HCT116 (cell line): Measurements from ENCODE around the gene TMOD3. TPM values are rescaled to one million over a fixed set of nuclear protein-coding genes. Genes with fewer than 3 reads are reported as not detected.

Experiments used
- ATAC-seq: fragments of 200-7000 bp; cut with Tn5 transposase; 2 replicates; pipeline ENCODE4 v1.9.1; 2020; ENCODE audit warnings: mild to moderate bottlenecking, moderate library complexity
- BruUV-seq: library from RNA; stranded (reverse); fragments of 400-500 nt; replicated peaks from 2 replicates; lab custom pipeline; 2021; lab: Mats Ljungman, UMichigan
- CTCF ChIA-PET: fragments of 300-600 bp; sonication (Branson Sonifier 250); formaldehyde crosslinking; loops from one replicate; lab custom pipeline; 2021; ENCODE audit warnings: antibody characterized with exemption; lab: Charles Lee
- POLR2A ChIA-PET: fragments of 300-600, 350-600 bp; sonication (Branson Sonifier 250); formaldehyde crosslinking; loops from one replicate; lab custom pipeline; 2021; ENCODE audit warnings: antibody characterized with exemption; lab: Charles Lee
- RAD21 ChIA-PET, 2 experiments: fragments of 300-600 bp; sonication (Branson Sonifier 250); formaldehyde crosslinking; loops; one replicate each; lab custom pipeline; 2023; ENCODE audit warnings: low total read pairs in 2 of 2; ENCODE audit not compliant: uncharacterized antibody in 2 of 2, unreplicated experiment in 2 of 2, low non-redundant PET in 1 of 2; lab: Charles Lee
- DNase-seq: peaks from one replicate; pipeline ENCODE4 v3.0.0-alpha.2; 2010; ENCODE audit warnings: low read depth, low spot score
- H2AFZ ChIP-seq: fragments of 200-600 bp; shearing (Covaris generic), sonication (generic); 2 replicates; pipeline ENCODE4 v1.6.1; 2017; ENCODE audit warnings: low read depth, mixed run types, mixed read lengths, antibody characterized with exemption, low read length; ENCODE audit not compliant: poor library complexity, severe bottlenecking
- H3K27ac ChIP-seq: 2 replicates; pipeline ENCODE4 v1.5.1; 2012; ENCODE audit warnings: low read depth, low read length
- H3K27me3 ChIP-seq: fragments of 200-600 bp; sonication (generic); 2 replicates; pipeline ENCODE4 v1.6.1; 2016; ENCODE audit warnings: mixed run types, low read length, mixed read lengths; ENCODE audit not compliant: insufficient read depth
- H3K36me3 ChIP-seq, 2 experiments: fragments of 200-500 bp in 1 of 2; fragments of 200-600 bp in 1 of 2; sonication (Bioruptor generic) in 1 of 2; sonication (generic) in 1 of 2; 2 replicates each; pipeline versions ENCODE4 v1.5.1 to v1.6.1; 2014 to 2016; ENCODE audit warnings: low read length in 2 of 2, inconsistent platforms in 1 of 2, mixed read lengths in 1 of 2, mixed run types in 1 of 2; ENCODE audit not compliant: insufficient read depth in 2 of 2, control insufficient read depth in 1 of 2
- H3K4me1 ChIP-seq, 2 experiments: fragments of 200-600 bp in 1 of 2; sonication (generic) in 1 of 2; 2 replicates each; pipeline versions ENCODE4 v1.5.1 to v1.6.1; 2012 to 2017; ENCODE audit warnings: low read length in 2 of 2, inconsistent platforms in 1 of 2, mild to moderate bottlenecking in 1 of 2, mixed read lengths in 1 of 2, mixed run types in 1 of 2, moderate library complexity in 1 of 2; ENCODE audit not compliant: insufficient read depth in 2 of 2, control insufficient read depth in 1 of 2
- H3K4me2 ChIP-seq: fragments of 200-600 bp; sonication (generic); 2 replicates; pipeline ENCODE4 v1.6.1; 2017; ENCODE audit warnings: mixed run types, low read length, mixed read lengths
- H3K4me3 ChIP-seq, 2 experiments: fragments of 200-600 bp in 1 of 2; sonication (generic) in 1 of 2; replicated peaks in 1 of 2; 2 replicates each; pipeline ENCODE4 v1.5.1; 2011 to 2016; ENCODE audit warnings: low read length in 2 of 2, control low read depth in 1 of 2, low read depth in 1 of 2, mild to moderate bottlenecking in 1 of 2, mixed read lengths in 1 of 2, mixed run types in 1 of 2
- H3K79me2 ChIP-seq: fragments of 200-600 bp; sonication (generic); 2 replicates; pipeline ENCODE4 v1.6.1; 2017; ENCODE audit warnings: mild to moderate bottlenecking, mixed run types, low read length, moderate library complexity, mixed read lengths; ENCODE audit not compliant: insufficient read depth
- H3K9ac ChIP-seq: fragments of 200-600 bp; sonication (generic); 2 replicates; pipeline ENCODE4 v1.6.1; 2016; ENCODE audit warnings: low read length, mixed read lengths
- H3K9me2 ChIP-seq: fragments of 200-600 bp; sonication (generic), shearing (Covaris generic); 2 replicates; pipeline ENCODE4 v1.6.1; 2017; ENCODE audit warnings: mixed run types, mild to moderate bottlenecking, moderate library complexity; ENCODE audit not compliant: insufficient read depth
- H3K9me3 ChIP-seq, 2 experiments: fragments of 200-500 bp in 1 of 2; fragments of 200-600 bp in 1 of 2; sonication (Bioruptor generic) in 1 of 2; sonication (generic) in 1 of 2; 2 replicates each; pipeline ENCODE4 v1.6.1; 2014 to 2017; ENCODE audit warnings: low read length in 2 of 2, mixed read lengths in 2 of 2, inconsistent platforms in 1 of 2, low read depth in 1 of 2, mild to moderate bottlenecking in 1 of 2, mixed run types in 1 of 2, moderate library complexity in 1 of 2; ENCODE audit not compliant: control insufficient read depth in 1 of 2, insufficient read depth in 1 of 2
- H4K20me1 ChIP-seq: fragments of 200-600 bp; sonication (generic), shearing (Covaris generic); 2 replicates; pipeline ENCODE4 v1.6.1; 2017; ENCODE audit warnings: mixed run types, mild to moderate bottlenecking, moderate library complexity; ENCODE audit not compliant: insufficient read depth
- CBX3 ChIP-seq: IDR thresholded peaks from 2 replicates; pipeline ENCODE4 v1.6.1; 2012; ENCODE audit warnings: low read depth
- CEBPB ChIP-seq: IDR thresholded peaks from 2 replicates; pipeline ENCODE4 v1.6.1; 2012; ENCODE audit warnings: low read depth
- EGR1 ChIP-seq: IDR thresholded peaks from 2 replicates; pipeline ENCODE4 v1.6.1; 2012; ENCODE audit warnings: low read depth
- JUND ChIP-seq: IDR thresholded peaks from 2 replicates; pipeline ENCODE4 v1.6.1; 2012
- POLR2A ChIP-seq: IDR thresholded peaks from 2 replicates; pipeline ENCODE4 v1.7.0; 2011; ENCODE audit warnings: borderline replicate concordance; ENCODE audit not compliant: insufficient read depth, insufficient read length; ENCODE audit errors: extremely low read depth
- POLR2AphosphoS5 ChIP-seq: IDR thresholded peaks from 2 replicates; pipeline ENCODE4 v1.6.1; 2011; ENCODE audit warnings: mild to moderate bottlenecking, low read depth, low read length, moderate library complexity
- RAD21 ChIP-seq: IDR thresholded peaks from 2 replicates; pipeline ENCODE4 v1.6.1; 2012; ENCODE audit warnings: low read depth, mild to moderate bottlenecking
- SRF ChIP-seq: IDR thresholded peaks from 2 replicates; pipeline ENCODE4 v1.6.1; 2012; ENCODE audit warnings: low read depth
- TCF7L2 ChIP-seq: IDR thresholded peaks from 2 replicates; pipeline ENCODE4 v1.7.0; 2011; ENCODE audit warnings: borderline replicate concordance, inconsistent platforms; ENCODE audit not compliant: insufficient read depth, insufficient read length; ENCODE audit errors: extremely low read depth
- ZFX ChIP-seq: fragments of 450-650 bp; IDR thresholded peaks from 2 replicates; pipeline ENCODE4 v1.6.1; 2017
- ZNF274 ChIP-seq: fragments of 200-500 bp; sonication (Bioruptor generic); IDR thresholded peaks from 2 replicates; pipeline ENCODE4 v1.6.1; 2014; ENCODE audit warnings: mild to moderate bottlenecking, low read depth, low read length, inconsistent platforms
- intact Hi-C: fragments of 100-400 bp; cut with micrococcal nuclease; formaldehyde crosslinking; loops from 2 replicates; pipeline ENCODE4 v1.10.0; 2022
- total RNA-seq: library from RNA; stranded (reverse); gene quantifications from one replicate; pipeline ENCODE4 v1.2.1, GENCODE V29; 2021; ENCODE audit not compliant: unreplicated experiment
- TF ChIP-seq, protein P1 (sequence below): IDR thresholded peaks from 2 replicates; pipeline ENCODE4 v1.6.1; 2012
- TF ChIP-seq, protein P2 (sequence below): IDR thresholded peaks from 2 replicates; pipeline ENCODE4 v1.6.1; 2012; ENCODE audit warnings: low read depth

TMOD3 gene
- total RNA-seq, 1 experiment from 2014 or later: 78.8 TPM

- Histone ChIP-seq H4K20me1 (no peaks in the 10 kb centered on the region), H3K4me3 (no peak overlapping the region), H3K79me2 (no peaks in the 10 kb centered on the region; the same call in 1 of the 2 replicates), H3K9ac (no peak overlapping the region), H3K9me2 (no peaks in the 10 kb centered on the region), H3K27ac (no peak overlapping the region), H3K4me2 (no peak overlapping the region), H3K4me1 (no peaks in the 10 kb centered on the region), H3K9me3 (no peaks in the 10 kb centered on the region), H3K27me3 (no peaks in the 10 kb centered on the region), H3K36me3 (peaks cover 56 to 69% of the 10 kb centered on the region in 2 experiments; a peak in 3 of 4 replicates), H2AFZ (no peak overlapping the region)
- BruUV-seq: no TSS peak
- CTCF ChIA-PET: no interaction called here
- POLR2A ChIA-PET: no interaction called here
- ATAC-seq: no peak
- no peak for TF ChIP-seq POLR2AphosphoS5
- no peak for TF ChIP-seq CBX3
- TF ChIP-seq, protein P1, sequence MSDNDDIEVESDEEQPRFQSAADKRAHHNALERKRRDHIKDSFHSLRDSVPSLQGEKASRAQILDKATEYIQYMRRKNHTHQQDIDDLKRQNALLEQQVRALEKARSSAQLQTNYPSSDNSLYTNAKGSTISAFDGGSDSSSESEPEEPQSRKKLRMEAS: no peak
- TF ChIP-seq SRF: no peak
- no peak for TF ChIP-seq JUND
- no peak for TF ChIP-seq TCF7L2
- TF ChIP-seq EGR1: no peak
- no peak for TF ChIP-seq ZNF274
- no peak for TF ChIP-seq ZFX
- TF ChIP-seq, protein P2, sequence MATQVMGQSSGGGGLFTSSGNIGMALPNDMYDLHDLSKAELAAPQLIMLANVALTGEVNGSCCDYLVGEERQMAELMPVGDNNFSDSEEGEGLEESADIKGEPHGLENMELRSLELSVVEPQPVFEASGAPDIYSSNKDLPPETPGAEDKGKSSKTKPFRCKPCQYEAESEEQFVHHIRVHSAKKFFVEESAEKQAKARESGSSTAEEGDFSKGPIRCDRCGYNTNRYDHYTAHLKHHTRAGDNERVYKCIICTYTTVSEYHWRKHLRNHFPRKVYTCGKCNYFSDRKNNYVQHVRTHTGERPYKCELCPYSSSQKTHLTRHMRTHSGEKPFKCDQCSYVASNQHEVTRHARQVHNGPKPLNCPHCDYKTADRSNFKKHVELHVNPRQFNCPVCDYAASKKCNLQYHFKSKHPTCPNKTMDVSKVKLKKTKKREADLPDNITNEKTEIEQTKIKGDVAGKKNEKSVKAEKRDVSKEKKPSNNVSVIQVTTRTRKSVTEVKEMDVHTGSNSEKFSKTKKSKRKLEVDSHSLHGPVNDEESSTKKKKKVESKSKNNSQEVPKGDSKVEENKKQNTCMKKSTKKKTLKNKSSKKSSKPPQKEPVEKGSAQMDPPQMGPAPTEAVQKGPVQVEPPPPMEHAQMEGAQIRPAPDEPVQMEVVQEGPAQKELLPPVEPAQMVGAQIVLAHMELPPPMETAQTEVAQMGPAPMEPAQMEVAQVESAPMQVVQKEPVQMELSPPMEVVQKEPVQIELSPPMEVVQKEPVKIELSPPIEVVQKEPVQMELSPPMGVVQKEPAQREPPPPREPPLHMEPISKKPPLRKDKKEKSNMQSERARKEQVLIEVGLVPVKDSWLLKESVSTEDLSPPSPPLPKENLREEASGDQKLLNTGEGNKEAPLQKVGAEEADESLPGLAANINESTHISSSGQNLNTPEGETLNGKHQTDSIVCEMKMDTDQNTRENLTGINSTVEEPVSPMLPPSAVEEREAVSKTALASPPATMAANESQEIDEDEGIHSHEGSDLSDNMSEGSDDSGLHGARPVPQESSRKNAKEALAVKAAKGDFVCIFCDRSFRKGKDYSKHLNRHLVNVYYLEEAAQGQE: no peak
- no peak for TF ChIP-seq RAD21
- no peak for TF ChIP-seq POLR2A
- TF ChIP-seq CEBPB: no peak
- intact Hi-C loops: no loop called here
- RAD21 ChIA-PET: no interaction called here
- no peak for DNase-seq
Measured at GRCh38 chr15:51952805-51953204, 123.4 kb downstream of the TMOD3 start.
